Osteoblast (primary cell): ENCODE data around the gene TFDP2. TPM values are rescaled to one million over a fixed set of nuclear protein-coding genes. Genes with fewer than 3 reads are reported as not detected.
"Not testable (repeated sequence)": the region's sequence is repeated elsewhere in the genome, so short reads cannot be mapped to it uniquely, and the experiment has no call there.

Experiments
- DNase-seq: peaks from one replicate; pipeline ENCODE4 v3.0.0; 2011; ENCODE audit warnings: low spot score, mixed read lengths; ENCODE audit not compliant: insufficient read length; ENCODE audit errors: missing footprints
- H2AFZ ChIP-seq: 2 replicates; pipeline ENCODE4 v1.6.0; 2011; ENCODE audit warnings: mild to moderate bottlenecking, low read length
- H3K27ac ChIP-seq: 2 replicates; pipeline ENCODE4 v1.5.1; 2011; ENCODE audit warnings: mild to moderate bottlenecking, low read depth, low read length, moderate library complexity
- H3K27me3 ChIP-seq: 2 replicates; pipeline ENCODE4 v1.6.0; 2012; ENCODE audit warnings: mild to moderate bottlenecking, control low read depth, inconsistent platforms, low read length, moderate library complexity; ENCODE audit not compliant: insufficient read depth
- H3K36me3 ChIP-seq: 2 replicates; pipeline ENCODE4 v1.5.1; 2011; ENCODE audit warnings: mild to moderate bottlenecking, low read length, control low read depth, moderate library complexity; ENCODE audit not compliant: insufficient read depth
- H3K4me1 ChIP-seq: 2 replicates; pipeline ENCODE4 v1.5.1; 2011; ENCODE audit warnings: mild to moderate bottlenecking, low read length, control low read depth, moderate library complexity; ENCODE audit not compliant: insufficient read depth
- H3K4me2 ChIP-seq: 2 replicates; pipeline ENCODE4 v1.6.0; 2011; ENCODE audit warnings: mild to moderate bottlenecking, low read length; ENCODE audit not compliant: insufficient read depth
- H3K4me3 ChIP-seq: fragments of 200-600 bp; sonication (generic); 3 replicates; pipeline ENCODE4 v1.5.1; 2012; ENCODE audit warnings: mild to moderate bottlenecking, low read length, inconsistent platforms; ENCODE audit not compliant: insufficient read depth
- H3K79me2 ChIP-seq: 2 replicates; pipeline ENCODE4 v1.6.0; 2012; ENCODE audit warnings: mild to moderate bottlenecking, low read length, control low read depth, inconsistent platforms; ENCODE audit not compliant: insufficient read depth
- H3K9me3 ChIP-seq: 2 replicates; pipeline ENCODE4 v1.5.1; 2011; ENCODE audit warnings: low read depth, low read length, control low read depth
- H4K20me1 ChIP-seq: 2 replicates; pipeline ENCODE4 v1.6.0; 2012; ENCODE audit warnings: mild to moderate bottlenecking, low read length, control low read depth; ENCODE audit not compliant: insufficient read depth
- CTCF ChIP-seq: IDR thresholded peaks from 2 replicates; pipeline ENCODE4 v1.5.1; 2011; ENCODE audit warnings: mild to moderate bottlenecking, low read depth, low read length, moderate library complexity; ENCODE audit errors: extremely low read depth
- total RNA-seq: library from RNA; depleted of rRNA; stranded (reverse); fragments of >200 nt; gene quantifications from 2 replicates; pipeline ENCODE4 v1.2.3, GENCODE V29; 2012

TFDP2 gene
- total RNA-seq, 1 donor: 41.6 TPM

GRCh38 chr3:142013326-142013980 is 135.9 kb downstream of the TFDP2 start:
- Histone ChIP-seq H3K4me2 (no peak overlapping the region), H2AFZ (no peak overlapping the region), H3K4me3 (no peak overlapping the region), H4K20me1 (peaks cover 6% of the 10 kb centered on the region), H3K9me3 (no peaks in the 10 kb centered on the region), H3K27me3 (no peaks in the 10 kb centered on the region), H3K27ac (no peak overlapping the region), H3K79me2 (no peaks in the 10 kb centered on the region), H3K36me3 (no peaks in the 10 kb centered on the region), H3K4me1 (no peaks in the 10 kb centered on the region)
- DNase-seq: no peak
- no peak for TF ChIP-seq CTCF

- H3K79me2 ChIP-seq: no peaks in the 10 kb centered on the region
- no peak overlapping the region for H3K4me2 ChIP-seq
- no peak for TF ChIP-seq CTCF
- no peak overlapping the region for H3K4me3 ChIP-seq
- no peaks in the 10 kb centered on the region for H4K20me1 ChIP-seq
- no peaks in the 10 kb centered on the region for H3K9me3 ChIP-seq
- no peaks in the 10 kb centered on the region for H3K27me3 ChIP-seq
- H2AFZ ChIP-seq: no peak overlapping the region
- no peaks in the 10 kb centered on the region for H3K36me3 ChIP-seq
- no peaks in the 10 kb centered on the region for H3K4me1 ChIP-seq
- no peak for DNase-seq
- no peak overlapping the region for H3K27ac ChIP-seq
Observed at GRCh38 chr3:142009029-142009428, 140.3 kb downstream of the TFDP2 start.

- Histone ChIP-seq H3K27ac (no peak overlapping the region), H3K79me2 (no peaks in the 10 kb centered on the region), H3K4me3 (no peak overlapping the region), H4K20me1 (no peaks in the 10 kb centered on the region), H2AFZ (no peak overlapping the region), H3K9me3 (no peaks in the 10 kb centered on the region), H3K4me1 (no peaks in the 10 kb centered on the region), H3K27me3 (no peaks in the 10 kb centered on the region), H3K4me2 (no peak overlapping the region), H3K36me3 (no peaks in the 10 kb centered on the region)
- TF ChIP-seq CTCF: no peak
- no peak for DNase-seq
Observed at GRCh38 chr3:142007710-142008399, 141.5 kb downstream of the TFDP2 start.

GRCh38 chr3:142004957-142005356 is 144.4 kb downstream of the TFDP2 start:
- H3K9me3 ChIP-seq, H3K36me3 ChIP-seq, H2AFZ ChIP-seq, H3K79me2 ChIP-seq, H3K4me1 ChIP-seq, H3K4me2 ChIP-seq, H3K27me3 ChIP-seq, DNase-seq, H4K20me1 ChIP-seq, H3K4me3 ChIP-seq, H3K27ac ChIP-seq: not testable (repeated sequence)
